Prostate gland (tissue), 2 donors: Measurements from ENCODE around the gene PBRM1.

Experiments used
- POLR2A ChIP-seq: fragments of 450-650 bp; IDR thresholded peaks from one replicate; pipeline ENCODE4 v1.6.1; 2016; ENCODE audit warnings: antibody characterized with exemption, mild to moderate bottlenecking
- POLR2AphosphoS5 ChIP-seq: sonication (generic); formaldehyde crosslinking; IDR thresholded peaks from one replicate; pipeline ENCODE4 v1.6.1; 2017; ENCODE audit warnings: antibody characterized with exemption
- TF ChIP-seq, protein P1 (sequence below), 4 experiments: fragments of 200-600 bp in 2 of 4; fragments of 450-650 bp in 2 of 4; sonication (generic) in 2 of 4; IDR thresholded peaks; 1 replicate in 3 of 4; 2 replicates in 1 of 4; pipeline ENCODE4 v1.5.1; 2016 to 2019; ENCODE audit warnings: antibody characterized with exemption in 4 of 4, mild to moderate bottlenecking in 2 of 4, moderate library complexity in 2 of 4

DNA sequence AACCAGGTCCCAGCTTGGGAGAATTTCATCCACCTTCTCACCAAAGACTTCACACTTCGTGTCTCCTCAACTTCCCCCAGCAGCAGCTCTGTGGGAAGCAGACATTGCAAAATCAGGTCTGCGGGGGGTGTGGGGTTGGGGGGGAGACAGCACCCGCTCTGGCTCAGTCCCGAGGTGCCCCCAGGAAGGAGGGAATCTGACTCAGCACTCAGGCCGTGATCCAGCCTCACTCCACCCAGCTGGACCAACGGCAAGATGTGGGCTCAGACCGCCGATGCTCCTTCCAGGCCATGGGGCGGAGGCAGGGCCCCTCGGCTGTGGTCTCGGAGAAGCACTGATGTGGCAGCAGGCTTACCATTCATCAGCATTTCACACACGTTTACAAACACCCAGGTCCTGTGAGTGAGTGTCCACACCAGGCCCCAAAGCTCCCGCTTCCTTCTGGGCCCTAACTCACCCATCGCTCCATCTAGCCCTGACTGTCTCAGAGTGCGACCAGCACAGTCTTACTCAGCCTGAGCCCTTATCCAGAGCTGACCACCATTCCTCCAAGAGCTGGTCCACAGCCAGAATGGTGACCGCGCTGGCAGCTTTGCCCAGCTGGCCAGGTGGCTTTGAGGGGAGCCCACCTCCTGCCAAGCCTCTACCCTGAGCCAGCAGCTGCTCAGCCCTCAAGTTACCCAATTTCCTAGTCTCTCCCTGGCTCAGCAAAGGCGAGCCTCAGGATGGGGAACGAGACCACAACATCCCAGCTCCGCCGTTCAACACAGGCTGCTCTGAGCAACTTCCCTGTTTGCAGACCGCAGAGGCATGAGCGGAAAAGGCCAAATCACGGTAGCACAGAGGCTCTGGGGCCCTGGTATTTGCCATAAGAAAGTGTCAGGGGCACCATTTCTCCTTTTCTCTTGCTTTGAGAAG is 187.3 kb downstream of the PBRM1 start:
- TF ChIP-seq, protein P1, sequence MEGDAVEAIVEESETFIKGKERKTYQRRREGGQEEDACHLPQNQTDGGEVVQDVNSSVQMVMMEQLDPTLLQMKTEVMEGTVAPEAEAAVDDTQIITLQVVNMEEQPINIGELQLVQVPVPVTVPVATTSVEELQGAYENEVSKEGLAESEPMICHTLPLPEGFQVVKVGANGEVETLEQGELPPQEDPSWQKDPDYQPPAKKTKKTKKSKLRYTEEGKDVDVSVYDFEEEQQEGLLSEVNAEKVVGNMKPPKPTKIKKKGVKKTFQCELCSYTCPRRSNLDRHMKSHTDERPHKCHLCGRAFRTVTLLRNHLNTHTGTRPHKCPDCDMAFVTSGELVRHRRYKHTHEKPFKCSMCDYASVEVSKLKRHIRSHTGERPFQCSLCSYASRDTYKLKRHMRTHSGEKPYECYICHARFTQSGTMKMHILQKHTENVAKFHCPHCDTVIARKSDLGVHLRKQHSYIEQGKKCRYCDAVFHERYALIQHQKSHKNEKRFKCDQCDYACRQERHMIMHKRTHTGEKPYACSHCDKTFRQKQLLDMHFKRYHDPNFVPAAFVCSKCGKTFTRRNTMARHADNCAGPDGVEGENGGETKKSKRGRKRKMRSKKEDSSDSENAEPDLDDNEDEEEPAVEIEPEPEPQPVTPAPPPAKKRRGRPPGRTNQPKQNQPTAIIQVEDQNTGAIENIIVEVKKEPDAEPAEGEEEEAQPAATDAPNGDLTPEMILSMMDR (IDR thresholded peaks at IDR 0.05) = no peak
- TF ChIP-seq POLR2A (no peak), POLR2AphosphoS5 (no peak)
